Right renal cortex interstitium (tissue), 3 donors: ENCODE results near the gene SART1. TPM values are rescaled to one million over a fixed set of nuclear protein-coding genes. Genes with fewer than 3 reads are reported as not detected.

Experiments used
- DNase-seq, 3 donors: peaks; one replicate each; pipeline ENCODE4 v3.0.0-alpha.2; 2013; ENCODE audit warnings: low read depth in 3 of 3, low spot score in 2 of 3
- polyA plus RNA-seq, 3 donors: library from polyadenylated mRNA; unstranded; fragments of 120-200 nt; gene quantifications; one replicate each; pipeline ENCODE4 v1.2.1, GENCODE V29; 2013; ENCODE audit not compliant: insufficient read length in 3 of 3

The SART1 gene
- polyA plus RNA-seq, 3 donors = 42.9 to 43.7 (median 43.2) TPM

GRCh38 chr11:65962141-65962564 lies 619 bp downstream of the SART1 start:
- no peak for DNase-seq

GRCh38 chr11:65964906-65965305 lies 3.4 kb downstream of the SART1 start:
- DNase-seq = no peak

GRCh38 chr11:65965986-65966762 lies 4.6 kb downstream of the SART1 start:
- DNase-seq = no peak

- DNase-seq = no peak
Measured at GRCh38 chr11:65967329-65967934, 5.9 kb downstream of the SART1 start.

GRCh38 chr11:65968600-65969482 lies 7.3 kb downstream of the SART1 start:
- DNase-seq = no peak

- no peak for DNase-seq
Measured at GRCh38 chr11:65972116-65972515, 10.6 kb downstream of the SART1 start.

- DNase-seq = no peak
Measured at GRCh38 chr11:65973439-65974110, 12.0 kb downstream of the SART1 start.

- DNase-seq = no peak
Measured at GRCh38 chr11:65975771-65976170, 14.2 kb downstream of the SART1 start.

- no peak for DNase-seq
Measured at GRCh38 chr11:65976216-65977176, 15.0 kb downstream of the SART1 start.

GRCh38 chr11:65977621-65978390 lies 16.3 kb downstream of the SART1 start:
- DNase-seq = no peak

- no peak for DNase-seq
Measured at GRCh38 chr11:65978391-65979238, 17.1 kb downstream of the SART1 start.

GRCh38 chr11:65979261-65979759 lies 17.8 kb downstream of the SART1 start:
- no peak for DNase-seq

- DNase-seq = no peak
Measured at GRCh38 chr11:65981101-65981740, 19.7 kb downstream of the SART1 start.

GRCh38 chr11:65981972-65982823 lies 20.7 kb downstream of the SART1 start:
- no peak for DNase-seq

- no peak for DNase-seq
Measured at GRCh38 chr11:65982824-65983588, 21.5 kb downstream of the SART1 start.

- DNase-seq = no peak
Measured at GRCh38 chr11:65983589-65983987, 22.1 kb downstream of the SART1 start.
